ENCODE data around the gene HTRA3.

HTRA3 gene

DNA sequence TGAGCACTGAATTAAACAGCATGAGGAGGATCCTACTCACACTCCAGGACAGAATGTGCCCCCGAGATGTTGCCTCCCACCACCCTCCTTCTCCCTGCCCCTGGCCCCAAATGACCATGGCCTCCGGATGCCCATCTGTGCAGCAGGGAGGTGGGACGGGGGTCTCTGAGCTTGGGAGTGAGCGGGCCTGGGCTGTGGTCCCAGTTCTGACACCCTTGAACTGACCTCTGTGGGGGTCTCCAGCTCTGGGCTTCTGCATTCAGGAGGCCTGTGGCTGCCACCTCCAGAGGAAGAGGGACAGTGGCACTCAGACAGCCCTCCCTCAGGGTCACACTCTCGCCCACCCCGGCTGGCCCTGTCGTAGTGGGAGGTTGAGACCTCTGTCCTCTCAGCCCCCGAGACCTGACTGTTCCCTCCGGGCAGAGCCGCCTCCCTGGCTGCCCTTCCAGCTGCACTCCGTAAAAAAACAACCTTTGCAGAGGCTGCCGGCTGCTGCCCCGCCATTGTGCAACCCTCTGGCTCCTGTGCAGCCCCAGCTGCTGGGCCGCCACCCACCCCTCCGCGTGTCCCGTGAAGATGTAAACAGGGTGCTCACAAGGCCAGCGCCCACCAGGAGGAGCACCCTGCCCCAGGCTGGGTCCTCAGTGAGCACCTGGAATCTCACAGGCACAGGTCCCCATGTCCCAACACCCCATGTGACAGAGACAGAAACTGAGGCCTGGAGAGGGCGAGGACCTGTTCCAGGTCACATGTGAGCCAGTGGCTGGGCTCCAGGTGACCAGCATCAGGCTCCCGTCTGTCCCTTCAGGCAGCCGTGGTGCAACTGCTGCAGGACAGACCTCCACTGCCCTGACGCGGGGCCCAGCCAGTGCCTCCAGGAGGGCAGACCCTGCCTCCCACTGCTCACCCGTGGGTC, 39.6 kb downstream of the HTRA3 start:
- no peak for DNase-seq (ENCODE audit: low read depth in 3 of 3)

DNA sequence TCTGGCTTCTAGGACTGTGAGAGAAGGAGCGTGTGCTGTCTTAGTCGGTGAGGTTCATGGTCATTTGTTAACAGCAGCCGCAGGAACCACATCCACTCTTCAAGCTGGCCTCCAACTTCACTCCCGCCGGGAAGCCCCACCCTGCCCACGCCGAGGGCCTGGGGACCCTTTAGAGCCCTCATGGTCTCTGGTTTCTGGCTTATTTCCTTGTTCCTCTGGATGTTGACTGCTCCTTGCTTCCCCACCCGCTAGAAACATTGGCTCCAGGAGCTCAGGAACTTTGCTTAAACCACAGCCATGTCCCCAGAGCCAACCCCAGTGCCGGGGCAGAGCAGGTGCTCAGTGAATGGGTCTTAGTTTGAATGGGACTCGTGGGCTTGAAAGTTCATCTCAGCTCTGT, 40.8 kb downstream of the HTRA3 start:
- DNase-seq (ENCODE audit: low read depth in 3 of 3), result no peak

DNA sequence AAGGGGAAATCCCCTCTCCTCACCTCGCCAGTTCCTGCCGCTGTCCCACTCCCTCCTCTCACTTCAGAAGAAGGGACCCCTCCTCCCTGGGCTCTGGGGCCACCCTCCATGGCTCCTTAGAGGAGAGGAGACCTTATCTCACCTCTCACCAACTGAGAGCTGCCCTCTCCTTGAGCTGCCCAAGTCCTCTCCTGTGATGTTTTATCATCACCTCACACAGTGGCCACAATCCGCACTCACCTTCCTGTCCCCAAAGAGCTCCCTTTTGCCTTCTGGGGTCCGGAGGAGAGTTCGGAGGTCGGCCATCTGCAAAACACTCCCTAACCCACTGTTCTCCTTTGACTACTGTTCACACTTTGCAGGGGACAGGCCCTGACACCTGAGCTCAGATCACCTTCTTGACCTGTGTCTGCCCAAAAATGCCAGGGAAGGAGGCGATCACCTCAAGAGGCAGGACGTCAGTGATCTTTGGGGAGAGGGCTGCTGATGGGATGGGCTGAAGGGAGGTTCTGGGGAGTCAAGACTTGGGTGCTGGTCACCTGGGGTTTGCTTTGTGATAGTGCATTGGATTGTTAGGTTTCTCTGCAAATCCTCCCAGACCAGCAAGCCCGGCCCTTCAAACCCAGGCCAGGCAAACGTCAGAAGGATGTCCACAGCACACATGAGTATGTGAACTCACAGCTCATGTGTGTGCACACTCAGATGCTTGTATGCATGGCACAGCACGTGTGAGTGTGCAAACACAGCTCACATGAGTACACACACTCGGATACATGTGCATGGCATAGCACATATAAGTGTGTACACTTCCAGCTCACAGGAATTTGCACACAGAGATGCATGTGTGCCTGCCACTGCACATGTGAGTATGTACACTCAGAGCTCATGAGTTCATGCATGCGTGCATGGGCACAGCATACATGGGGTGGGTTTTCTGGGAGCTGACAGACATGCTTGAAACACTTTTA, 41.8 kb downstream of the HTRA3 start:
- no peak for DNase-seq (ENCODE audit: low read depth in 3 of 3)

DNA sequence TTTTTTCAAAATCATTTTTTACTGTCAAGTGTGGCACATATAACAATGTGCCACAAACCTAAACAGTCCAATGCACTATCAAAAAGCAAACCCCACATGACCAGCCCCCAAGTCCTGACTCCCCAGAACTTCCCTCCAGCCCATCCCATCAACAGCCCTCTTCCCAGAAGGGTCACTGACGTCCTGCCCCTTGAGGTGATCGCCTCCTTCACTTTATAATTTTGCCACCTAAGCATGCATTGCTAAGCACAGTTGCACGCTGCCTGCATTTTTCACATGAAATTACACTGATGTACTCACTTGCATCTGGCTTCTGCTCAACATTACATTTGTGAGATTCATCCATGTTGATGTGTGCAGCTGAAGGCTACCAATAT, 42.5 kb downstream of the HTRA3 start:
- DNase-seq (ENCODE audit: low read depth in 3 of 3), result no peak

DNA sequence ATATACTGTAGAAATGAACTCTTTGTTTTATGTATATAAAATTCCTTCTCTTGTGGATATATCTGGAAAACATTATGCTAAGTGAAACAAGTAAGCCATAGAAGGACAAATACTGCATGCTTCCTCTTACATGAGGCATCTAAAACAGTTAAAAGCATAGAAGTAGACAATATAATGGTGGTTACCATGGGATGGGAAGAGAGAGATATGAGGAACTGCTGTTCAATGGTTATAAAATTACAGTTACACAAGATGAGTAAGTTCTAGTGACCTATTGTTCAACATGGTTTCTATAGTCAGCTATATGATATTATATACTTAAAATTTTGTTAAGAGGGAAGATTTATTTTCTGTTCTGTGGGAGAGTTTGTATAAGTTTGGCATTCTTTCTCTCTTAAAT, 43.4 kb downstream of the HTRA3 start:
- no peak for DNase-seq (ENCODE audit: low read depth in 3 of 3)

DNA sequence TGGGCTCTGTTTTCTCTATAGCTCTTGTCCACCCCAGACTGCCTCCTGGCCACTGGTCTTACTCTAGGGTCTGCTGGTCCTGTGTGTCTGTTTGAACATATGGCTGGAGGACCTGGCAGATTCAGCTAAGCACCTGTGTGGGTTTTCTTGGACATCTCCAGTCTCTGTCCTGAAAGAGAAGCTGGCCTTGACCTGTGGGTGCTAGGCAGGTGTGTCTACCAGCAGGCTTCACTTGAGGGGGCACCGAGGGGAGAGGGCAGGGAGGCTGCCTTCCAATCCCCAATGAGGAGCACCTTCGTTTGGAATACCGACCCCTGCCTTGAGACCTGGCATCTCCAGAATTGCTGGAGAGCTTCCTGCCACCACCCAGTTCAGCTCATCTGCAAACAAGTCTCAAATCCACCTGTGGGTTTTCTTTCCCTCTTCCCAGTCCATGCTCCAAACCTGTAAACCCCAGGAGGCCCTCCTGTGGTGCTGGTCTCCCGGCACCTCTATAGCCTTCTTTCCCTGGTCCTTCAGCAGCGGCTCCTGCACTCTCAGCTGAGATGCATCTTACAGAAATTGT, 45.2 kb downstream of the HTRA3 start:
- DNase-seq (ENCODE audit: low read depth in 3 of 3), result no peak

DNA sequence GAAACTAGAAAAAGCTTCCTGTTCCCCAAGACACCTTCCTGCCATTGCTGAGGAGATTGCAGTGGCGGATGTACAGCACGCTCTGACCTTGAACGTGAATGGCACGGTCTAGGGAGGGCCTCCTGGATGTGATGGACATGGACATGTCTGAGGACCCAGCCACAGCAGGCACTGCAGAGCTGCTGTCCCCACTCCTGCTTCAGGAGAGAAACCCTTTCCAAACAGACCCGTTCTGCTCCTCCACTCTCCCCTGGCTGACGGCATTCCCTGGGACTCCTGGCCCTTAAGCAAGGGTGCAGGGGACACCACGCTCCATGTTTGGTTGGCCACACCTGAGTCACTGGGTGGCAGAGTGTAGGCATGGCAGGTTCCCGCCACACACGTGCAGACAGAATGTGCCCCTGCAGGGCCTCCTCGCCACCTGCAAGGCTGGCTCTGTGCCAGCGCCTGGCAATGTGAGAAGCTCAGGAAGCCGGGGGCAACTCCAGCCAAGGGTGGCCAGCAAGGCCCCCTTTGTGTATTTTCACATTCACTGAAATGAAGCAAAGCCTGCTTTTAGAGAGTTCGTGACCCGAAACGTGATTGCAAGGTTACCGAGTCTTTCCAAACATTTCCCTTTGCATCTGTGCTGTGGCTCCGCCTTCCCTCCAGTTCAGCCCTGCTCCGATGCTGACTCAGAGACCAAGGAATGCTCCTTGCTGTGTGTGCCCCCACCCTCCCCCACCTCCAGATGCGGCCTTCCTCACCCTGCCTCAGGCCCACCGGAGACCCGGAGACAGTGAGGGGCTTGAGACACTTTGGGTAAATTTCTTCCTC, 46.1 kb downstream of the HTRA3 start:
- no peak for DNase-seq (ENCODE audit: low read depth in 3 of 3)

DNA sequence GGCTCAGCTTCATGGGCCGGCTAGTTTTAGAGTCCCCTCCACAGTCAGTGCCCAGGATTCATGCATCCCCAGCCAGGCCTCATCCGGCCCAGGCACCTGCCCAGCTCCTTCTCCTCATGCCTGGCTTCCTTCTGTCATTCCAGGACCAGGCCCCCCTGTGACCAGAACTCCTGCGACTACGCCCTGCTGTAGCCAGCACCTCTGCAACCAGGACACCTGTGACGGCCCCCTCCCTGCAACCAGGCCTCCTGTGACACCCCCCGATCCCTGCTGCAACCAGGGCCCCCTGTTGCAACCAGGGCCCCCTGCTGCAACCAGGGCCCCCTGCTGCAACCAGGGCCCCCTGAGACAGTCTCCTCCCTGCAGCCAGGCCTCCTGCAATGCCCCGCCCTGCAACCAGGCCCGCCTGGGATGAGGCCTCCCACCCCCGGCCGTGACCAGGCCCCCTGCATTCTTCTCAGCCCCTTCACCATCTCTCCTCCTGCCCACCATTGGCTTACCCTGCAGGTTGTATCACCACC, 46.8 kb downstream of the HTRA3 start:
- no peak for DNase-seq (ENCODE audit: low read depth in 3 of 3)

DNA sequence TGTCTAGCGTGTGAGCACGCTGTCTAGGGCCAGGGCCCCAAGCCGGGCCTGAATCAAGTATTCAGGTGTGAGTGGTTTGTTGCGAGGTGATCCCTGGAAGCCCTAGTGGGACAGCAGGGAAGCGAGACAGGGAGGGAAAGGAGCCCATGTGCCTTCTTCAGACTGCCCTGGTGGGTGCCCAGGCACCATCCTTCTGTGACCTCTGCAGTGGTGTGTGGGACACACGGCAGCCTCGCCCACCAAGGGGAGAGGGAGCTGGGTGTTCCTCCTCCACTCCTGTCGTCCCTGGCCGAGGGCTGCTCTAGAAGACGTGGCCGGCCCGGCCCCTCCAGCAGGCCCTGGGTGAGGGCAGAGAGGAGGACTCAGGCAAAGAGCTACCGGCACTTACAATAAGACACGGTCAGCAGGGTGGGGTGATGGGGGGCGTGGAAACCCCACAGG, 47.4 kb downstream of the HTRA3 start:
- no peak for DNase-seq (ENCODE audit: low read depth in 3 of 3)

DNA sequence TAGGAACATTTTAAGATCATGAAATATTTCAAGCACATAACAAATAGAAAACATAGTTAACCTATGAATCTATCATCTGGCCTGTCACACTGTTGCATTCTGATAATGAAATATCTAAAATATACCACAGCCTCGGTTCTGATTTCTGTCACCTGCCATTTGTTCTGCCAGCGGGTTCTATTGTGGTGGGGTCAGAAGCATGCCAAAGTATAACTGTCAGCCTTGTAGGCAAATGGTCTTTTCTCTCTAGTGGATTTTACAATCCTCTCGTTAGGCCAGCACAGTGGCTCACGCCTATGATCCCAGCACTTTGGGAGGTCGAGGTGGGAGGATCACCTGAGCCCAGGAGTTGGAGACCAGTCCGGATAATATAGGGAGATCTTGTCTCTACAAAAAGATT, 47.9 kb downstream of the HTRA3 start:
- DNase-seq (ENCODE audit: low read depth in 3 of 3), result no peak

DNA sequence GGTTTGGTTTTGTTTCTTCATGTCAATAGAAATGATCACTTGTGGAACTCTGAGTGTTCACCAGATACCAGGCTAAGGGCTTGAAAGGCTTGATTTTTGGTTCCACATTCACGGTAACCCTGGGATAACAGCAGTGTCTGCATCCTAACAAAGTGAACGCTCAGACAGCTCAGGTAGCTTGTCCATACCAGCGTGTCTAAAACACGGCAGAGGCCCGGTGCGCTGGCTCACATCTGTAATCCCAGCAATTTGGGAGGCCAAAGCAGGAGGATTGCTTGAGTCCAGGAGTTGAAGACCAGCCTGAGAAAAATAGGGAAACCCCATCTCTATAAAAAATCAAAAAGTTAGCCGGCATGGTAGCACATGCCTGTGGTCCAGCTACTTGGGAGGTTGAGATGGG, 49.0 kb downstream of the HTRA3 start:
- DNase-seq (ENCODE audit: low read depth in 3 of 3), result no peak

DNA sequence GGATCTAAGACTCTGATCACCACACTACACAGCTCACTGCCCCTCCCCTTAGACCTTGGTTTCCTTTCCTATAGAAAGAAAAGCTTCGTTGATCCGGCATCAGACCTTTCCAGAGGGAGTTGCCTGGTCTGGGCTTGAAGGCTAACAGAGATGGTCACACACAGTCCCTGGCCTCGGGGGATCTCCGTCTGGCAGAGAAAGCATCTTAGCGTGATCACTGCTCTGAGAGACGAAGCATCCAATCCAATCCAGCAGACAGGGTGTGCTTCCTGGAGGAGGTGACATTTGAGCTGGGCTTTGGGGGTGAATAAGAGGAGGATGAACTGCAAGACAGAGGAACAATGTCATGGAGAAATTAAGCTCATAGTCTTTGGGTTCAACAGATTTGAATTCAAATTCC, 49.5 kb downstream of the HTRA3 start:
- no peak for DNase-seq (ENCODE audit: low read depth in 3 of 3)

DNA sequence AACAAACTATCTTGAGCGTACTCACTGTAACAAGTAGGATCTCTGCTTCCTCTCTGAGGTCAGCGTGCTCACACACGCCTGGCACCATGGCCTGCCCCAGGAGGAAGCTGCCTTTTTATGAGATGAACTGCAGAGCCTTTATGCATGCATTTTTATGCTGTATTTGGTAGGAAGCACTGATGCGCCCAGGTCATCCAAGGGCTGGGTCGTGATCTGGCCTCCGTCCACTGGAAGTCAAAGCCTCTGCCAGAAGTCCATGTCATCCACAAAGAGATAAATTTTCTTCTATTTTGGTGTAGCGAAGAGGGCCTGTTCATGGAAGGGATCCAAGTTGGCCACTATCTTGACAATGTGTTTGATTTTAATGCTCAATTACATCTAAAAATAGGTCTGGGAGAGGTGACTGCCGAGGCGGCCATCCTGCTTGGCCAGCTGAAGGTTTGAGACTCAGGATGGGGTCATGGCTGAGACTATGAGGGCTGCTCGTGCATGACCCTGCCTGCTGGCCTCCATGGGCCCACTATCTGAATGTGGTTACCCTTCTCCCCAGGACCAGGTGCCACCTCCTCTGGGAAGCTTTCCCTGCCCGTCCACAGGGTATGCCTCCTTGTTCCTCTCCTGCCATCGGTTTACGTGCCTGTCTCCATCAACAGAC, 50.3 kb downstream of the HTRA3 start:
- no peak for DNase-seq (ENCODE audit: low read depth in 3 of 3)

DNA sequence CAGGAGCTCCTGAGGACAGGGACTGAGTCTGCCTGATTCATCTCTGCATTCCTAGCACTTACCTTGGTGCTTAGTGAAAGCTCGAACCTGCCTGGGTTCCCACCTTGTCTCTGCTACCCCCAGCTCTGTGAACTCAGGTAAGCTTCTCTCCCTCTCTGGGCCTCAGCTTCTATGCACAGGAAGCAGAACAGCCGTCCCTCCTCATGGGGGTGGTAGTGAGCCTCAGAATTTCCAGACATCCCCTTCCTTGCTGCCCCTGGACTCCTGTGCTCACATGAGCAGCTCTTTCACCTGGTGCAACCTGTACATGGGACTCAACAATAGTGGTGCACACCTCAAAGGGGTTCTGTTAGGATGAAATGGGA, 50.8 kb downstream of the HTRA3 start:
- no peak for DNase-seq (ENCODE audit: low read depth in 3 of 3)

DNA sequence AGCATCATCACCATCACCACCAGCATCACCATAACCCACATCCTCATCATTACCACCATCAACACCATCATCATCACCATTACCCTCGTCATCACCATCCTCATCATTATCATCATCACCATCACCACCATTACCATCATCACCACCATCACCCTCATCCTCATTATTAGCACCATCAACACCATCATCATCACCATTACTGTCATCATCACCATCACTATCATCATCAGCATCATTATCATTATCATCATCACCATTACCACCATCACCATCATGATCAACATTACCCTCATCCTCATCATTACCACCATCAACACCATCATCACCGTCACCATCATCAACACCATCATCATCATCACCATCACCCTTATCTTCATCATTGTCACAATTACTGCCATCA, 51.7 kb downstream of the HTRA3 start:
- DNase-seq (ENCODE audit: low read depth in 3 of 3), result no peak

DNA sequence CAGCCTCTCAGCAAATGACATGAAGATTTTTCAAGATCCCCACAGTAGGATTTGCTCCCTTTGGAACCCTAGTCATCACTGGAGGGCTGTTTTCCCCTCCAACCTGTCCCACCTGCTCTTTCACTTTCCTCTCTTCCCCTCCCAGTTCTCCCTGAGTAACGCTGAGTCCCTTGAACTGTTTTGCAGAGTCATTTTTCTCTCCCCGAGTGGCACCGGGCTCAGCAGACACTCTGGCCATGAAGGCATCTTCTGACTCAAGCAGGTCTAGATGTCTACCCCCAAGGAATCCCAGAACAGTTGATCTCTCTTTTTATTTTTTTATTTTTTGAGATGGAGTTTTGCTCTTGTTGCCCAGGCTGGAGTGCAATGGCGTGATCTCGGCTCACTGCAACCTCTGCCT, 52.2 kb downstream of the HTRA3 start:
- DNase-seq (ENCODE audit: low read depth in 3 of 3), result no peak

DNA sequence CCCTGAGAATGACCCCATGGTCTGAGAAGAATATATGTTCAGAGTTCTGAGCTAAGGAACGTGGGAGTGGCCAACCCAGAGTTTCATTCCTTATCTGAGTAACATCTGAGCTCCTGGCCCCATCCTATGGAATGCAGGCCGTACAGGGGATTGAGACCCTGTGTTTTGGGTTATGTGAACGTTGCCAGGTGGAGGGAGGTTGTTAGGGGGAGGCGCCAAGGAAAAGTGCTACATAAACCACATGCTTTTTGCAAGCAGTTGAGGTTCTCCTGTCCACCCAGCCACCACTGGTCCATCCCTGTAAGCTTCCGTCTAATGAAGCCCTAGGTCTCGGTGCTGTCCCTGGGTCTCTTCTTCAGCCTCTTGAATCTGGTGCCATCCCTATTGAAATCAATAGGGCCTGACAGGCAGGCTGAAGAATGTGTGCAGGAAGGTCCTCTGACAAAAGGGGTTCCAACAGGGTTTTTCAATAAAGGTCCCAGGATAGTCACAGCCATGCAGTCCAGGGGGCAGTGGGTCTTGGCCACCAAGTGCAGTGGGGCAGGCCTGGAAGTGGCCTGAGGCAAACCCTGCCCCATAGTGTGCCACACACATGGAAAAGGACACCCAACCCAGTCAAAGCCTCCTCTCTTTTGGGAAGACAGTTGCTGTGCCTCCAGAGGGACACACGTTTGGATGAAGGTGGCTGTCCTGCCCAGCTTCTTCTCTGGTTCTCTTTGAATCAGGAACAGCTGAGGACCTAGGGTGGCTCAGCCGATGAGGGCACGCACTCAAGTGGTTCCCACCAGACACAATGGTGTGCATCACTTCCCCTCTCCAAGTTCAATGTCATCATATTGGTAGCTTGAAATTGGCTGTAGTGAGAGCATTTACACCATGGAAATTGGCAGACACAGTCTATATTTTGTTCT, 53.5 kb downstream of the HTRA3 start:
- no peak for DNase-seq (ENCODE audit: low read depth in 3 of 3)

DNA sequence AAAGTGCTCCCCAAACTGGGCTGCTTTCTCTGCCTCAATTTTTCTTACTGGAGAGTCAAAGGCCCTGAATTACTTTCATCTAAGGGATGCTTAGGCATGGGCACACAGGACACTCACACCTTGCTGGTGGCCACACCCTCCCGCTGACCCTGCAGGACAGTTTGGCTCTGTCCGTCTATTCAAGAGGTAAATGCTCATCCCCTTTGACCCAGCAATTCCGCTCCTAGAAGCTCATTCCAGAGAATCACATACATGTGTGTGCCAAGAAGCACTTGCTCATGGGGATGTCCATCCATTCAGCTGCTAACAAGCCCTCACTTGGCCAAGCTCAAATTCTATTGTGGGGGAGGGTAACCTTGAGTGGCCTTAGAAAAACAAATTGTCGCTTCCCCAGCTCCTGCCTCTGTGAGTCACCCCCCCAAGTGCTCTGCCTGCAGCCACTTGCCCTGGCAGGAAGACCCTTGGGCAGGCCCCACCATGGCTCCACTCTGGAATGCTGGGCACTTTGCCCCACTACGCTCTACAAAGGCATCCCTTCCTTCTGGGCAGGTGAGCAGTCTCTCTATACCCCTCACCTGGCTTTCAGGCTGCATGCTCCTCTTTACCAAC, 54.5 kb downstream of the HTRA3 start:
- no peak for DNase-seq (ENCODE audit: low read depth in 3 of 3)

DNA sequence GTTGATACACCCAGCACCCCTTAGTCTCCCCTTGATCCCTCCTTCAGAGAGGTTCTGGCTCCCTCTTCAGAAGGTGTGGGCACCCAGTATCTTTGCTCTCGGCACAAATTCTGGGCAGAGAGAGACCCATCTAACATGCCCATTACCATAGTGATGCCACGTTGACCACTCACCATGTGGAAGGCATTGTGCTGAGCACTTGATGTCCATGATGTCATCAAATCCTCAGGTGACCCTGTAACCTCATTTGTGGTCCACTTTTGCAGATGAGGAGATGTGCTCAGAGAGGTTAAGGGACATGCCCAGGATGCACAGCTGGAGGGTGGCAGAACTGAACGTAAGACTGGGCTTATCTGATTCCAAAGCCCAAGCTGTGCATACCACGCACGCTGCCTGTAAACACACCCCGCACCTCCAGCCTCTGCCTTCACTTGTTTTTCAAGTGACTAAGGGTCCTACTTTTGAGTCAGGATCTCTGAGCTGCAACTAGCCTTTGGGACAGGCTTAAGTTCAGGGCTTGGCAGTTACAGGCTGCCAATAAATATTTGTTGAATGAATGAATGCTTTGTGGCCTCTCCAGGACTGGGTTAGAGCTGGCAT, 55.2 kb downstream of the HTRA3 start:
- no peak for DNase-seq (ENCODE audit: low read depth in 3 of 3)

All from stimulated activated CD4-positive, alpha-beta T cell treated with anti-CD3 and anti-CD28 coated beads, TNF-alpha, amount 100 ng/mL, for 48 hours (primary cell).